ENCODE data around the gene PER3.

GRCh38 chr1:7753641-7754040 lies 30.4 kb upstream of the PER3 start:
- TF ChIP-seq, protein P1, sequence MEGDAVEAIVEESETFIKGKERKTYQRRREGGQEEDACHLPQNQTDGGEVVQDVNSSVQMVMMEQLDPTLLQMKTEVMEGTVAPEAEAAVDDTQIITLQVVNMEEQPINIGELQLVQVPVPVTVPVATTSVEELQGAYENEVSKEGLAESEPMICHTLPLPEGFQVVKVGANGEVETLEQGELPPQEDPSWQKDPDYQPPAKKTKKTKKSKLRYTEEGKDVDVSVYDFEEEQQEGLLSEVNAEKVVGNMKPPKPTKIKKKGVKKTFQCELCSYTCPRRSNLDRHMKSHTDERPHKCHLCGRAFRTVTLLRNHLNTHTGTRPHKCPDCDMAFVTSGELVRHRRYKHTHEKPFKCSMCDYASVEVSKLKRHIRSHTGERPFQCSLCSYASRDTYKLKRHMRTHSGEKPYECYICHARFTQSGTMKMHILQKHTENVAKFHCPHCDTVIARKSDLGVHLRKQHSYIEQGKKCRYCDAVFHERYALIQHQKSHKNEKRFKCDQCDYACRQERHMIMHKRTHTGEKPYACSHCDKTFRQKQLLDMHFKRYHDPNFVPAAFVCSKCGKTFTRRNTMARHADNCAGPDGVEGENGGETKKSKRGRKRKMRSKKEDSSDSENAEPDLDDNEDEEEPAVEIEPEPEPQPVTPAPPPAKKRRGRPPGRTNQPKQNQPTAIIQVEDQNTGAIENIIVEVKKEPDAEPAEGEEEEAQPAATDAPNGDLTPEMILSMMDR (conservative IDR thresholded peaks at IDR 0.05 in 1 of 2, IDR thresholded peaks at IDR 0.05 in 1 of 2; ENCODE audit: low read depth in 1 of 2, low read length in 2 of 2), result no peak
- no peak for TF ChIP-seq EZH2 (IDR thresholded peaks at IDR 0.05; ENCODE audit: low read length, missing control alignments)

Data from fibroblast of lung (primary cell).